Measurements from ENCODE around the gene CEP41. TPM values are rescaled to one million over a fixed set of nuclear protein-coding genes. Genes with fewer than 3 reads are reported as not detected.

The CEP41 gene
- total RNA-seq, 1 donor from 2014 or later, result 4.7 TPM

DNA sequence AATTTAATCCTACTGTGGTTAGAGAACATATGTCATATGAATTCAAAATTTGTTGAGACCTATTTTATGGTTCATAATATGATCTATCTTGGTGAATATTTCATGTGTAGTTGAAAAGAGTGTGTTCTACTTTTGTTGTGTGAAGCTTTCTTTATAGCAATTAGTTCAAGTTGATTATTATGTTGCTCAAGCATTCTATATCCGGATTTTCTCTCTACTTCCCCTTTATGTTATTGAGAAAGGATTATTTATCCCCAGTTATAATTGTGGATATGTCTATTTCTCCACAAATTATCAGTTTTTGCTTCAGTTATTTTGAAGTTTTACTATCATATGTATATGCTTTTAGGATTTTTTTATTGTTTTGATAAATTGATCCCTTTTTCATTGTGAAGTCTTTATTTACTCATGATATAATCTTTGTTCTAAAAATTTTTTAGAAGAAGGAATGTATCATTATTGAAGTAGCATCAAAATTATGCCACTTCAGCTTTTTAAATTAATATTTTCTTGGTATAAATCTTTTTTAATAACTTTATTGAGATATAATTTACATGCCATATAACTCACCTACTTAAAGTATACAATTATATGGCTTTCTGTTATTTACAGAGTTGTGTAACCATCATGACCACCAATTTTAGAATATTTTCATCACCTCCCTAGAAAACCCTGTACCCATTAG is 39.0 kb upstream of the CEP41 start:
- H3K4me1 ChIP-seq, result no peaks in the 10 kb centered on the region
- DNase-seq (ENCODE audit: extremely low spot score in 2 of 2), result no peak
- H3K9me3 ChIP-seq, result no peaks in the 10 kb centered on the region
- intact Hi-C loops (cut with DNase I), result loop anchor here (5.0 kb wide), 1 partner anchor 697 kb away; no protein-coding TSS in a partner anchor
- TF ChIP-seq POLR2AphosphoS5 (IDR thresholded peaks at IDR 0.05; ENCODE audit: insufficient read depth in 1 of 2, low read depth in 1 of 2), result no peak
- TF ChIP-seq POLR2A (IDR thresholded peaks at IDR 0.05), result no peak
- TF ChIP-seq, protein P1, sequence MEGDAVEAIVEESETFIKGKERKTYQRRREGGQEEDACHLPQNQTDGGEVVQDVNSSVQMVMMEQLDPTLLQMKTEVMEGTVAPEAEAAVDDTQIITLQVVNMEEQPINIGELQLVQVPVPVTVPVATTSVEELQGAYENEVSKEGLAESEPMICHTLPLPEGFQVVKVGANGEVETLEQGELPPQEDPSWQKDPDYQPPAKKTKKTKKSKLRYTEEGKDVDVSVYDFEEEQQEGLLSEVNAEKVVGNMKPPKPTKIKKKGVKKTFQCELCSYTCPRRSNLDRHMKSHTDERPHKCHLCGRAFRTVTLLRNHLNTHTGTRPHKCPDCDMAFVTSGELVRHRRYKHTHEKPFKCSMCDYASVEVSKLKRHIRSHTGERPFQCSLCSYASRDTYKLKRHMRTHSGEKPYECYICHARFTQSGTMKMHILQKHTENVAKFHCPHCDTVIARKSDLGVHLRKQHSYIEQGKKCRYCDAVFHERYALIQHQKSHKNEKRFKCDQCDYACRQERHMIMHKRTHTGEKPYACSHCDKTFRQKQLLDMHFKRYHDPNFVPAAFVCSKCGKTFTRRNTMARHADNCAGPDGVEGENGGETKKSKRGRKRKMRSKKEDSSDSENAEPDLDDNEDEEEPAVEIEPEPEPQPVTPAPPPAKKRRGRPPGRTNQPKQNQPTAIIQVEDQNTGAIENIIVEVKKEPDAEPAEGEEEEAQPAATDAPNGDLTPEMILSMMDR (IDR thresholded peaks at IDR 0.05), result no peak
- no peak overlapping the region for H3K27ac ChIP-seq
- H3K4me3 ChIP-seq, result no peak overlapping the region
- H3K27me3 ChIP-seq, result no peaks in the 10 kb centered on the region
- no peaks in the 10 kb centered on the region for H3K36me3 ChIP-seq

DNA sequence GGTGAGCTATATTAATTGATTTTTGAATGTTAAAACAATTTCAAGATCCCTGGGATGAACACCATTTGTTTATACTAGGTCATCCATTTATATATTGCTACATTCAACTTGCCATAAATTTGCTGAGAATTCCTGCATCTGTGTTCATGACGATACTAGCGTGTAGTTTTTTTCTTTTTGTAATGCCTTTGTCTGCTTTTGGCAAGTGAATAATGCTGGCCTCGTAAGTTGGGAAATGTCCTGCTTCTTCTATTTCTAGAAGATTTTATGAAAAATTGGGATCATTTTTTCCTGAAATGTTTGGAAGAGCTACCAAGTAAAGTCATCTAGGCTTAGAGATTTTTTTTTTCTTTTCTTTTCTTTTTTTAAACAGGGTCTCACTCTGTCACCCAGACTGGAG is 38.2 kb upstream of the CEP41 start:
- Histone ChIP-seq H3K36me3 (no peaks in the 10 kb centered on the region), H3K9me3 (no peaks in the 10 kb centered on the region), H3K27me3 (no peaks in the 10 kb centered on the region), H3K27ac (no peak overlapping the region), H3K4me1 (no peaks in the 10 kb centered on the region), H3K4me3 (no peak overlapping the region)
- TF ChIP-seq, protein P1 (IDR thresholded peaks at IDR 0.05), result no peak
- TF ChIP-seq POLR2AphosphoS5 (IDR thresholded peaks at IDR 0.05; ENCODE audit: insufficient read depth in 1 of 2, low read depth in 1 of 2), result no peak
- TF ChIP-seq POLR2A (IDR thresholded peaks at IDR 0.05), result no peak
- DNase-seq (ENCODE audit: extremely low spot score in 2 of 2), result no peak
- intact Hi-C loops (cut with DNase I), result no loop called here

DNA sequence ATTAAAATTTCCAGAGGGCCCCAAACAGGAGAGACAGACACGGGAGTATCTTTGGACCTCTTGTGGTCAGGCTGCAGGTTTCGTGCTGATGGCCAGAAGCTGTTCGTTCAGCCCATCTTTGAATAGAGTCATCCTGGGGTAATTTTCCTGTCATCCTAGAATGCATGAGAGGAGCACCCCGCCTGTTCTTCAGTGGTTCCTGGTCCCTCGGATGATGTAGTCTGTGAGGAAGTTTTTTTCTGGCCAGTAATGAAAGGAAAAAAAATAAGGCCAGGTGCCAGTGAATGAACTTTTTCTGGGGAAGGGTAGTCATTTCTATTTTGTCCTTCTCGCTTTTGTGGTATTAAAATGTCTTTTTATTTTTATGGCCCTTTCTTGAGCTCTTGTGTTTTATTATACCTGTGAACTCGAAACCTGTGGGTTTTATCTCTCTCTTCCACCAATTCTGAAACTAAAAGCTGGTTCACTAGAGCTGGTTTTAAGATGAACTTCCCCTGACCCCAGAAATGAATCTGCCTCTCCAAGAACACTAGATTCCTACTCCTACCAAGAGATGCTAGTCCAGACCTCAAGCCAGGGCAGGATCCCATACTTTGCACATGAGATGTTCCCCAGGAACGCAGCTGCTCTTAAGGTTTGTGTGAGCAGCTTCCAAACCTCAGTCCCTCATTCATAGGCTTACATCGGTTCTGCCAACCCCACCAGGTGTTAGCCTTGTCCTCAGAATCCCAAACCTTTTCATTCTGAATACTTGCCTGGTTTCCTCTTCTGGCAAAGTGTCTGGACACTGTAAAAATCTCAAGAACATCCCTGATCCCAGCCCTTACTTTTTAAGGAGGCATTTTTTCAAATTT is 35.7 kb upstream of the CEP41 start:
- H3K27me3 ChIP-seq, result no peaks in the 10 kb centered on the region
- no peak for DNase-seq (ENCODE audit: extremely low spot score in 2 of 2)
- no peaks in the 10 kb centered on the region for H3K36me3 ChIP-seq
- H3K4me1 ChIP-seq, result no peaks in the 10 kb centered on the region
- TF ChIP-seq POLR2AphosphoS5 (IDR thresholded peaks at IDR 0.05; ENCODE audit: insufficient read depth in 1 of 2, low read depth in 1 of 2), result no peak
- TF ChIP-seq POLR2A (IDR thresholded peaks at IDR 0.05), result no peak
- TF ChIP-seq, protein P1 (IDR thresholded peaks at IDR 0.05), result no peak
- no peak overlapping the region for H3K4me3 ChIP-seq
- H3K27ac ChIP-seq, result no peak overlapping the region
- intact Hi-C loops (cut with DNase I), result no loop called here
- no peaks in the 10 kb centered on the region for H3K9me3 ChIP-seq

DNA sequence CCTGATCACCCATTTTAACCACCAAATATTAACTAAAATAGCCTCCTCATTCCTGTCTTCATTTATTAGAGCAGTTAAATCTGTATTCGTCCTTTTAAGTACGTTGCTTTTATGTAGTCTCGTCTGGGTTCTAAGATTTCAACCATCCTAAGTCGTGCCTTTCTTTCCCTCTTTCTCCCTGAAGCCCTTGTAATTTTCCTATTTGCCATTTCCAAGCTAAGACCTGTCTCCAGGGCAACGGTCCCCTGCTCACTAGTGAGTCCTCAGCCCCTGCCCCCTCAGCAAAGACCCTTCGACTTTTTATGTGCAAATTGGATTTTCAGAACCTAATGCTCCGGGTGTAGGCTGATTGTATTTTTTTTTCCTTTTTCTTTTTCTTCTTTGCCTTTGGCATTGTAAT is 35.0 kb upstream of the CEP41 start:
- Histone ChIP-seq H3K4me3 (no peak overlapping the region), H3K27ac (no peak overlapping the region), H3K36me3 (no peaks in the 10 kb centered on the region), H3K9me3 (no peaks in the 10 kb centered on the region), H3K27me3 (no peaks in the 10 kb centered on the region), H3K4me1 (no peaks in the 10 kb centered on the region)
- intact Hi-C loops (cut with DNase I), result no loop called here
- no peak for DNase-seq (ENCODE audit: extremely low spot score in 2 of 2)
- no peak for TF ChIP-seq POLR2AphosphoS5 (IDR thresholded peaks at IDR 0.05; ENCODE audit: insufficient read depth in 1 of 2, low read depth in 1 of 2)
- TF ChIP-seq, protein P1 (IDR thresholded peaks at IDR 0.05), result no peak
- TF ChIP-seq POLR2A (IDR thresholded peaks at IDR 0.05), result no peak

DNA sequence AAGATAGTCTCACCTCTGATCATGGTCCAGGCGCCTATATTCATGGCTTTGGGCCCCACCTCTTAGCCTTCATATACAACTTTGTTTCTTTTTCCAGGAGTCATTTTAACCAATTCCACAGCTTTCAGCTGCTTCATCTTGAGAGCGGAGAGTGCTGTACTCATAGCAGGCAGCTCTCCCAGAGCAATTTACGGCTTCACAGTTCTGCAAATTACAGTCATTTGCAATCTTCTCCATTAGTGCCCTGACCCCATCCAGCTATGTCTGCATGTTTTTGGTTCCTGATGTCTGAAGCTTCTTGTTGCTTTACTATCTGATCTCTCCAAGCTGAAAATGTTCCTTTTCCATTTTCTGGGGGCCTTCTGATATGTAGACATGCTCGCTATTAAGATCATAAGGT is 33.1 kb upstream of the CEP41 start:
- Histone ChIP-seq H3K4me1 (no peaks in the 10 kb centered on the region), H3K4me3 (no peak overlapping the region), H3K27ac (no peak overlapping the region), H3K36me3 (no peaks in the 10 kb centered on the region), H3K27me3 (no peaks in the 10 kb centered on the region), H3K9me3 (no peaks in the 10 kb centered on the region)
- intact Hi-C loops (cut with DNase I), result no loop called here
- TF ChIP-seq, protein P1 (IDR thresholded peaks at IDR 0.05), result no peak
- no peak for TF ChIP-seq POLR2A (IDR thresholded peaks at IDR 0.05)
- TF ChIP-seq POLR2AphosphoS5 (IDR thresholded peaks at IDR 0.05; ENCODE audit: insufficient read depth in 1 of 2, low read depth in 1 of 2), result no peak
- DNase-seq (ENCODE audit: extremely low spot score in 2 of 2), result no peak

Data from vagina (tissue), 2 donors.